T-cell (primary cell): ENCODE data around the gene CHRNA4. TPM values are rescaled to one million over a fixed set of nuclear protein-coding genes. Genes with fewer than 3 reads are reported as not detected.
A peak's percentile ranks its signal among the peaks of the same experiment; 100 is the strongest.

Source experiments
- ATAC-seq, 4 experiments: fragments of 200-7000 bp in 3 of 4; fragments of 150-1000 bp in 1 of 4; cut with Tn5 transposase; replicated peaks in 1 of 4; 1 replicate in 3 of 4; 2 replicates in 1 of 4; pipeline ENCODE4 v1.10.0; 2021; ENCODE audit warnings: moderate library complexity in 3 of 4, mild to moderate bottlenecking in 2 of 4, moderate number of reproducible peaks in 1 of 4
- CTCF ChIA-PET, 2 donors: fragments of 300-600 bp; sonication (Branson Sonifier 250); formaldehyde crosslinking; loops; one replicate each; lab custom pipeline; 2022; ENCODE audit warnings: antibody characterized with exemption in 2 of 2; lab: Charles Lee
- POLR2A ChIA-PET, 2 donors: fragments of 300-600 bp; sonication (Branson Sonifier 250); formaldehyde crosslinking; loops; one replicate each; lab custom pipeline; 2022; ENCODE audit warnings: antibody characterized with exemption in 2 of 2; lab: Charles Lee
- DNase-seq, 35 experiments: peaks; one replicate each; pipeline versions ENCODE4 v3.0.0 to v3.0.0-alpha.2; 2013 to 2023
- H3K27ac ChIP-seq: one replicate; pipeline ENCODE4 v1.5.1; 2013; ENCODE audit warnings: low read length
- H3K27me3 ChIP-seq, 2 experiments: replicated peaks in 1 of 2; 1 replicate in 1 of 2; 2 replicates in 1 of 2; pipeline versions ENCODE4 v1.6.1 to v1.7.0; 2013; ENCODE audit warnings: low read length in 1 of 2, mixed read lengths in 1 of 2; ENCODE audit not compliant: control insufficient read depth in 2 of 2, insufficient read depth in 2 of 2; ENCODE audit errors: extremely low read depth in 1 of 2
- H3K36me3 ChIP-seq, 2 donors: 1 replicate in 1 of 2; 2 replicates in 1 of 2; pipeline versions ENCODE4 v1.6.1 to v1.7.0; 2013; ENCODE audit warnings: low read length in 1 of 2; ENCODE audit not compliant: control insufficient read depth in 2 of 2, insufficient read depth in 1 of 2; ENCODE audit errors: extremely low read depth in 1 of 2
- H3K4me1 ChIP-seq, 2 experiments: 1 replicate in 1 of 2; 2 replicates in 1 of 2; pipeline versions ENCODE4 v1.6.1 to v1.7.0; 2013; ENCODE audit warnings: low read length in 2 of 2, mixed read lengths in 1 of 2; ENCODE audit not compliant: insufficient read depth in 2 of 2, control insufficient read depth in 1 of 2; ENCODE audit errors: extremely low read depth in 1 of 2
- H3K4me3 ChIP-seq, 2 donors: 1 replicate in 1 of 2; 2 replicates in 1 of 2; pipeline versions ENCODE4 v1.5.1 to v1.7.0; 2013; ENCODE audit warnings: mild to moderate bottlenecking in 2 of 2, low read length in 1 of 2, moderate library complexity in 1 of 2; ENCODE audit not compliant: control insufficient read depth in 1 of 2; ENCODE audit errors: extremely low read depth in 1 of 2
- H3K9me3 ChIP-seq: 2 replicates; pipeline ENCODE4 v1.7.0; 2013
- H3K27ac Mint-ChIP-seq, 2 donors: one replicate each; pipeline ENCODE4 v1.8.0; 2020 to 2021; ENCODE audit warnings: mild to moderate bottlenecking in 2 of 2, mixed read lengths in 2 of 2
- H3K27me3 Mint-ChIP-seq, 2 donors: one replicate each; pipeline ENCODE4 v1.8.0; 2021 to 2022; ENCODE audit warnings: mixed read lengths in 2 of 2
- H3K36me3 Mint-ChIP-seq: one replicate; pipeline ENCODE4 v1.8.0; 2021; ENCODE audit warnings: mixed read lengths
- H3K4me1 Mint-ChIP-seq, 3 donors: one replicate each; pipeline ENCODE4 v1.8.0; 2020 to 2022; ENCODE audit warnings: mixed read lengths in 3 of 3, mild to moderate bottlenecking in 1 of 3
- H3K4me3 Mint-ChIP-seq, 3 donors: one replicate each; pipeline ENCODE4 v1.8.0; 2020 to 2022; ENCODE audit warnings: mild to moderate bottlenecking in 3 of 3, mixed read lengths in 3 of 3, moderate library complexity in 3 of 3
- H3K9me3 Mint-ChIP-seq, 3 donors: one replicate each; pipeline ENCODE4 v1.8.0; 2020 to 2022; ENCODE audit warnings: mixed read lengths in 3 of 3
- WGBS: methylation state at CpG from one replicate; pipeline ENCODE4 v1.1.5; 2013; ENCODE audit warnings: missing lambda C conversion rate; ENCODE audit not compliant: insufficient coverage; 5-methylcytosine and 5-hydroxymethylcytosine counted together
- total RNA-seq, 35 experiments: library from RNA in 6 of 35; stranded (reverse) in 6 of 35; fragments of 120-200 nt in 1 of 35; gene quantifications; one replicate each; pipeline versions ENCODE4 v1.2.1 to v1.2.4 and lab custom pipeline; 2013 to 2026

CHRNA4 gene
- total RNA-seq, 5 donors from 2014 or later (not counting 1 experiment from before 2014, with no cell fraction given) = not detected

DNA sequence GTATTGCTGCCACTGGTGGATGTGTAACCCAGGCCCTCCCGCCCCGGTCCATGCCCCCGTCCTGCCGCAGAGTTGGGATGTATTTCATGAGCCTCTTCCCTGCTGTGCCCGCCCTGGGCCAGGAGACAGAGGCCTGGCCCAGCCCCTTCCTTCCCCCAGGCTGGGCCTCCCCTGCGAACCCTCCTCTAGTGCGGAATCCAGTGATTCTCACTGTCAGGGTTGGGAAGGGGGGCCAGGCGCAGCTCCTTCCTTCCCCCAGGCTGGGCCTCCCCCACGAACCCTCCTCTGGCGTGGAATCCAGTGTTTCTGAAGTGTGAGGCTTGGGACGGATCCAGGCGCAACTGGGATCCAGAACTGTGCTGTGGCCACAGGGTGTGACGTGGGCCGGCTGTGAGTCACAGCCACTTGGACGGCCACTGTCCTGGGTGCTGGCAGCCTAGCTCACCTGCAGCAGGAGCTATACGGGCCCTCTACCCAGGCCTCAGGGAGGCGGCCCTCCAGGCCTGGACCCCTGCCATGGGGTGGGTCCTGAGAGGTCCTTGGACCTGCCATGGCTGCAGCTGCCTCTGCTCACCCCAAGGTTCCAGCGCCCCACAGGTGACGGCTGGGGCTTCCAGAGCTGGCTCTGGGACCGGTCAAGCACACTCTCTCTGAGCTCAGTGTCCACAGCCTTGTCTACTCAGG, 39.9 kb downstream of the CHRNA4 start:
- Histone ChIP-seq H3K9me3 (no peaks in the 10 kb centered on the region), H3K27ac (no peak overlapping the region), H3K4me1 (peaks cover 0 to 13% of the 10 kb centered on the region in 2 experiments), H3K27me3 (peaks cover 0 to 54% of the 10 kb centered on the region in 2 experiments), H3K36me3 (no peaks in the 10 kb centered on the region), H3K4me3 (no peak overlapping the region)
- WGBS = 75% methylated on average over 15 of the region's 20 CpGs
- no peak for ATAC-seq
- H3K36me3 Mint-ChIP-seq = no peaks in the 10 kb centered on the region
- H3K4me3 Mint-ChIP-seq = no peak overlapping the region
- DNase-seq = peak in 1 of 35 experiments; percentile 2
- no peak overlapping the region for H3K27ac Mint-ChIP-seq
- ChIA-PET POLR2A (no interaction called here), CTCF (no interaction called here)
- H3K4me1 Mint-ChIP-seq = peaks cover 0 to 1% (median 0%) of the 10 kb centered on the region in 3 donors
- peaks cover 4 to 11% of the 10 kb centered on the region in 2 donors for H3K27me3 Mint-ChIP-seq
- H3K9me3 Mint-ChIP-seq = no peaks in the 10 kb centered on the region

DNA sequence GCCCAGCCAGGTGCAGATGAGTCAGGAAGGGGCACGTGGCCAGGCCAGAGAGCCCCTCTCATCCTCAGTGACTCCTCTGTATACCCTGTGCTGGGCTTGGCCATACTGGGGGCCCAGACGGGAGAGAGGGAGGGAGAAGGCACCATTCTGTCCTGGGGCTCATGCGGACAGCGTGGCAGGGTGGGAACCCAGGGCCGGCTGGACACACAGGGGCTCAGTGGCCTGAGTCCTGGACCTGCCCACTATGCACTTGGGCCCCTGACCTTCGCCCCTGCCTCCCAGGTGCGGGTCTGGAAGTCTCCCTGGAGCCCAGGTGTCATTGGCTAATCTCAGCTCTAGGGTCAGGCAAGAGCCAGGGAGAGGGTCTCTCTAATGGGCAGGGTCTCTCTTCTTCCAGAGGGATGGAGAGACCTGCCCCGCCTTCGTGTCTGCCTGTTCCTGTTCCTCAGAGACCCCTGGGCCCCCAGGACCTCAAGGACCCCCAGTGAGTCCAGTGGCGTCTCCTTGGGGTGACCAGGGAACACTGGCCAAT, 40.5 kb downstream of the CHRNA4 start:
- no peak for ATAC-seq
- Histone ChIP-seq H3K9me3 (no peaks in the 10 kb centered on the region), H3K4me3 (no peak overlapping the region), H3K4me1 (peaks cover 0 to 6% of the 10 kb centered on the region in 2 experiments), H3K27ac (no peak overlapping the region), H3K36me3 (no peaks in the 10 kb centered on the region), H3K27me3 (peaks cover 0 to 53% of the 10 kb centered on the region in 2 experiments)
- WGBS = 60% methylated on average over 10 of the region's 10 CpGs
- DNase-seq = peak in 3 of 35 experiments; percentile 0 to 2 (median 1)
- H3K9me3 Mint-ChIP-seq = no peaks in the 10 kb centered on the region
- CTCF ChIA-PET = no interaction called here
- H3K27ac Mint-ChIP-seq = no peak overlapping the region
- no peaks in the 10 kb centered on the region for H3K4me1 Mint-ChIP-seq
- no peak overlapping the region for H3K4me3 Mint-ChIP-seq
- peaks cover 4 to 14% of the 10 kb centered on the region in 2 donors for H3K27me3 Mint-ChIP-seq
- no peaks in the 10 kb centered on the region for H3K36me3 Mint-ChIP-seq
- POLR2A ChIA-PET = no interaction called here

DNA sequence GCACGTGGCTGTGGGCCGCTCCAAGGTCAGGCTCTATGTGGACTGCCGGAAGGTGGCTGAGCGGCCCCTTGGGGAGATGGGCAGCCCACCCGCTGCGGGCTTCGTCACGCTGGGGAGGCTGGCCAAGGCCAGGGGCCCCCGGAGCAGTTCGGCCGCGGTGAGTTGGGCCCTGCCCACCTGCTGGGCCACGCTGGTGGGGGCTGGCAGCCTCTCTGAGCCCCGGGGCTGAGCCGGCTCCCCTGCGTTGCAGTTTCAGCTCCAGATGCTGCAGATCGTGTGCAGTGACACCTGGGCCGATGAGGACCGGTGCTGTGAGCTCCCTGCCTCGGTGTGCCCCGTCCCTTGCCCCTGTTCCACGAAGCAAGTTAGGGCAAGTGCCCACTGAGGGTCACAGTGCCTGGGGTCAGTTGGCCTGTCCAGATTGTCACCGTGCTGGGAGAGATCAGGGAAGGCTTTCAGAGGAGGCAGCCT, 41.1 kb downstream of the CHRNA4 start:
- POLR2A ChIA-PET = no interaction called here
- H3K27ac Mint-ChIP-seq = no peak overlapping the region
- H3K27me3 Mint-ChIP-seq = peaks cover 4 to 18% of the 10 kb centered on the region in 2 donors
- no peak overlapping the region for H3K27ac ChIP-seq
- H3K9me3 Mint-ChIP-seq = no peaks in the 10 kb centered on the region
- CTCF ChIA-PET = no interaction called here
- ATAC-seq = no peak
- no peaks in the 10 kb centered on the region for H3K4me1 Mint-ChIP-seq
- H3K4me3 Mint-ChIP-seq = no peak overlapping the region
- no peaks in the 10 kb centered on the region for H3K36me3 Mint-ChIP-seq
- H3K36me3 ChIP-seq = no peaks in the 10 kb centered on the region
- peaks cover 0 to 55% of the 10 kb centered on the region in 2 experiments for H3K27me3 ChIP-seq
- no peaks in the 10 kb centered on the region for H3K9me3 ChIP-seq
- 80% methylated on average over 23 of the region's 23 CpGs for WGBS
- H3K4me3 ChIP-seq = no peak overlapping the region
- H3K4me1 ChIP-seq = peaks cover 0 to under 1% of the 10 kb centered on the region in 2 experiments
- peak in 2 of 35 experiments; percentile 2 for DNase-seq

DNA sequence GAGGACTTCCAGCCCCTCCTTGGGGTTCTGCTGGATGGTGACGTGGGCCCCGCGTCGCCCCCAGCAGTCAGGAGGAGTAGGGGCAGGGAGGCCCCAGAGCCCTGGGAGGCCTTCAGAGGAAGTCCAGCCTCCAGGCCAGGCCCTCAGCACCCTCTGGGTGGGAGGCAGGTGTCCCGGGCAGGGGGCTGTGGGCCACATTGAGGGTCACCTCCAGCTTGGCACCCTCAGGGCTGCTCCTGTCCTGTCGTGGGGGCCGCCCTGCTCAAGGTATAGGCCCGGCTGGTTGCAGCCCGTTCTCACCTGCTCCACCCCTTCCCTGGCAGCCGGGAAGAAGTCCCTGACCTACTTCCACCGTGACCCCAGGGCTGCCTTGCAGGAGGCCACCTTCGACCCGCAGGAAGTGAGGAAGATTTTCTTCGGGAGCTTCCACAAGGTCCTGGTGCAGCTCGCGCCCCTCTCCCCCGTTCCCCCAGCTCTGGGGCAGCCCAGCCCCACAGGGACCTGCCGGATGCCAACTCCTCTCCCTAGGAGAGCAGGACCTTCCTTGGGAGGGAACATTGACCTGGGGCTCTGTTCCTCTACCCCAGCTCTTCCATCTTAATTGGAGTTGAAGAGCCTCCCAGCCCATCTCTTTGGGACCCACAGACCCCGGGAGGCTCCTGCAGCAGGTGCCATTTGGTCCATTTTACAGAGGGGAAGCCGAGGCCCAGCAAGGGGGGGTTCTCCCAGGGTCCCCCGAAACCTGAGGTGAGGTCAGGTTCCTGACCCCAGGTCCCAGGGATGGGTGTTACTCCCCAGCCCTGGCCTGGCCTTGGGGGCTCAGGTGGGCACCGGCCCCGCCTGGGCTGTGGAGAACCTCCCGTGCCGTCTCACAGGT, 41.7 kb downstream of the CHRNA4 start:
- Mint-ChIP-seq H3K9me3 (no peaks in the 10 kb centered on the region), H3K27ac (no peak overlapping the region), H3K4me1 (no peaks in the 10 kb centered on the region), H3K36me3 (no peaks in the 10 kb centered on the region), H3K4me3 (no peak overlapping the region), H3K27me3 (peaks cover 4 to 18% of the 10 kb centered on the region in 2 donors)
- Histone ChIP-seq H3K27me3 (peaks cover 0 to 57% of the 10 kb centered on the region in 2 experiments), H3K9me3 (no peaks in the 10 kb centered on the region), H3K27ac (no peak overlapping the region), H3K4me1 (no peaks in the 10 kb centered on the region), H3K4me3 (no peak overlapping the region), H3K36me3 (no peaks in the 10 kb centered on the region)
- POLR2A ChIA-PET = no interaction called here
- ATAC-seq (no peak), DNase-seq (peak in 2 of 35 experiments; percentile 1 to 3)
- 85% methylated on average over 17 of the region's 25 CpGs for WGBS
- CTCF ChIA-PET = no interaction called here

DNA sequence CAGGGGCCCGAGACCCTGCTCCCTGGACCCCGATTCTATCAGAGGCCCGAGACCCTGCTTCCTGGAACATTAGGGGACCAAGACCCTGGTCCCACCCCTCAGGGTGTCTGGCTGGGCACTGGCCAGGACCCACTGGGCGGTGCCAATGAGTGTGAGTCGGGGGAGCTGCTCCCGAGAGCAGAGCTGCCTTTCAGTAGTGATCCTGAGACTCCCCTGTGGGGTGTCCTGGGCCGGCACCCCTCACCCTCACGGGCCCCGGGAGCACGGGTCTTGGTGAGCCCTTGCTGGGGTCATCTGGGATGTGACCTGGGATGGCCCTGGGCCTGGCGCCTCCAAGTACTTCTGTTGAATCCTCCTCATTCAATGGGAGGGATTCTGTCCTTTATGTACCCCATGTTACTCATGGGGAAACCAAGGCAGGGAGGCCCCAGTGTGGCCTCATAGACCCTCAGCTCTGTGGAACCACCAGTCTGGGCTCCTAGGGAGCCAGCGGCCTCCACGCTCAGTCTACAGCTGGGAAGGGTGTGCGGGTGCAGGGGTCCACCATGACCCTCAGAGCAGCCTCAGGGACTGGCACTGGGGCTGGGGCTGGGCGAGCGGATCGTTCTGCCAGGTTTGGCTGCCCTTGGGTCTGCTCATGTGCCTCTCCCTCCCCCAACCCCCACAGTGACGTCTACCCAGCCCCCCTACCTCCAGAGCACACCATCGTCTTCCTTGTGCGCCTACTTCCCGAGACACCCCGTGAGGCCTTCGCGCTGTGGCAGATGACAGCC, 42.6 kb downstream of the CHRNA4 start:
- H3K9me3 Mint-ChIP-seq = no peaks in the 10 kb centered on the region
- H3K27ac ChIP-seq = no peak overlapping the region
- 80% methylated on average over 15 of the region's 24 CpGs for WGBS
- DNase-seq = peak in 1 of 35 experiments; percentile 1
- H3K27me3 ChIP-seq = peaks cover 0 to 66% of the 10 kb centered on the region in 2 experiments
- no peaks in the 10 kb centered on the region for H3K36me3 ChIP-seq
- no peak overlapping the region for H3K4me3 Mint-ChIP-seq
- H3K9me3 ChIP-seq = no peaks in the 10 kb centered on the region
- H3K4me3 ChIP-seq = no peak overlapping the region
- CTCF ChIA-PET = no interaction called here
- ATAC-seq = no peak
- H3K27me3 Mint-ChIP-seq = peaks cover 0 to 18% of the 10 kb centered on the region in 2 donors
- no peak overlapping the region for H3K27ac Mint-ChIP-seq
- H3K4me1 ChIP-seq = no peaks in the 10 kb centered on the region
- POLR2A ChIA-PET = no interaction called here
- H3K36me3 Mint-ChIP-seq = no peaks in the 10 kb centered on the region
- H3K4me1 Mint-ChIP-seq = no peaks in the 10 kb centered on the region
